GM12873 (cell line): ENCODE results near the gene CSRNP2.

Experiments
- CTCF ChIP-seq: IDR thresholded peaks from 2 replicates; pipeline ENCODE4 v1.5.1; 2012; ENCODE audit warnings: low read depth, mild to moderate bottlenecking, moderate library complexity, low read length, control low read depth; ENCODE audit not compliant: insufficient read depth; ENCODE audit errors: missing control alignments

Gene CSRNP2

GRCh38 chr12:51025836-51026638 lies 57.4 kb downstream of the CSRNP2 start, which contains the start of gene SLC11A2:
Gene SLC11A2 (minus strand): TSS chr12:51026384. CDS start chr12:51010728, 15,656 bp downstream.
- TF ChIP-seq CTCF: no peak

GRCh38 chr12:51025338-51025835 lies 58.0 kb downstream of the CSRNP2 start:
- no peak for TF ChIP-seq CTCF

- no peak for TF ChIP-seq CTCF
Measured at GRCh38 chr12:51023625-51024382, 59.6 kb downstream of the CSRNP2 start.

- no peak for TF ChIP-seq CTCF
Measured at GRCh38 chr12:51021694-51022093, 61.7 kb downstream of the CSRNP2 start.

- TF ChIP-seq CTCF: no peak
Measured at GRCh38 chr12:51020448-51021182, 62.8 kb downstream of the CSRNP2 start.

DNA sequence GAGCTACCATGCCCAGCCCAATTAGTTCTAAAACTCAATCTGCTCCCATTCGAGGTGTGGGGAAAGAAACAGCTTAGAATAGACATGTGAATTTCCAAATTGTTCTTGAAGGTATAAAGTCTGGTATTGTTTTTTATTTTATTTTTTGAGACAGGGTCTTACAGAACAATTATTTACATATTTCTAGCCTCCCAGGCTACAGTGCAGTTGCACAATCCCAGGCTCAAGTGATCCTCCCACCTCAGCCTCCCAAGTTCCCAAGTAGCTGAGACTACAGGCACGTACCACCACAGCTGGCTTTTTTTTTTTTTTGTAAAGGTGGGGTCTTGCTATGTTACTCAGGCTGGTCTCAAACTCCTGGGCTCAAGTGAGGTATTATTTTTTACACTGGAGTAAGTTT lies 63.5 kb downstream of the CSRNP2 start:
- no peak for TF ChIP-seq CTCF
